ENCODE data around the gene ABCC9. TPM values are rescaled to one million over a fixed set of nuclear protein-coding genes. Genes with fewer than 3 reads are reported as not detected.

ABCC9 gene
- polyA plus RNA-seq, 4 donors: under 0.01 to 2.5 (median 1.4) TPM; not detected in 1

GRCh38 chr12:21975293-21975692, 34.1 kb upstream of the ABCC9 start:
- FAIRE-seq: no peak
- H3K27me3 ChIP-seq (ENCODE audit: control insufficient read depth in 3 of 3, insufficient read depth in 3 of 3, low read length in 3 of 3): peaks cover 0 to 2% (median 0%) of the 10 kb centered on the region in 3 donors
- 79 to 94% (median 85%) methylated on average over 1 of the region's 1 CpG for WGBS, 3 donors

GRCh38 chr12:21973221-21973620, 32.0 kb upstream of the ABCC9 start:
- H3K9me3 ChIP-seq (ENCODE audit: control insufficient read depth in 2 of 2, insufficient read depth in 1 of 2, low read depth in 1 of 2, low read length in 1 of 2): no peaks in the 10 kb centered on the region
- peaks cover 0 to 2% (median 0%) of the 10 kb centered on the region in 3 donors for H3K27me3 ChIP-seq (ENCODE audit: control insufficient read depth in 3 of 3, insufficient read depth in 3 of 3, low read length in 3 of 3)
- no peaks in the 10 kb centered on the region for H3K36me3 ChIP-seq (ENCODE audit: control insufficient read depth in 3 of 3, insufficient read depth in 2 of 3, low read depth in 1 of 3, low read length in 3 of 3)
- FAIRE-seq: no peak
- H3K4me3 ChIP-seq (ENCODE audit: low read depth in 1 of 3, low read length in 3 of 3): no peak overlapping the region
- no peak for DNase-seq
- no peak overlapping the region for H3K27ac ChIP-seq (ENCODE audit: low read depth in 1 of 3, low read length in 2 of 3)
- no peaks in the 10 kb centered on the region for H3K4me1 ChIP-seq (ENCODE audit: control insufficient read depth in 3 of 3, insufficient read depth in 2 of 3, low read depth in 1 of 3, low read length in 2 of 3)

More at GRCh38 chr12:21975293-21975692, 34.1 kb upstream of the ABCC9 start:
- Histone ChIP-seq H3K4me3 (ENCODE audit: low read depth in 1 of 3, low read length in 3 of 3) (no peak overlapping the region), H3K27ac (ENCODE audit: low read depth in 1 of 3, low read length in 2 of 3) (no peak overlapping the region), H3K4me1 (ENCODE audit: control insufficient read depth in 3 of 3, insufficient read depth in 2 of 3, low read depth in 1 of 3, low read length in 2 of 3) (no peaks in the 10 kb centered on the region), H3K9me3 (ENCODE audit: control insufficient read depth in 2 of 2, insufficient read depth in 1 of 2, low read depth in 1 of 2, low read length in 1 of 2) (no peaks in the 10 kb centered on the region), H3K36me3 (ENCODE audit: control insufficient read depth in 3 of 3, insufficient read depth in 2 of 3, low read depth in 1 of 3, low read length in 3 of 3) (no peaks in the 10 kb centered on the region)
- no peak for DNase-seq

- Histone ChIP-seq H3K27me3 (ENCODE audit: control insufficient read depth in 3 of 3, insufficient read depth in 3 of 3, low read length in 3 of 3) (peaks cover 0 to 2% (median 0%) of the 10 kb centered on the region in 3 donors), H3K4me3 (ENCODE audit: low read depth in 1 of 3, low read length in 3 of 3) (no peak overlapping the region), H3K36me3 (ENCODE audit: control insufficient read depth in 3 of 3, insufficient read depth in 2 of 3, low read depth in 1 of 3, low read length in 3 of 3) (no peaks in the 10 kb centered on the region), H3K9me3 (ENCODE audit: control insufficient read depth in 2 of 2, insufficient read depth in 1 of 2, low read depth in 1 of 2, low read length in 1 of 2) (no peaks in the 10 kb centered on the region), H3K4me1 (ENCODE audit: control insufficient read depth in 3 of 3, insufficient read depth in 2 of 3, low read depth in 1 of 3, low read length in 2 of 3) (no peaks in the 10 kb centered on the region), H3K27ac (ENCODE audit: low read depth in 1 of 3, low read length in 2 of 3) (no peak overlapping the region)
- FAIRE-seq: no peak
- DNase-seq: no peak
- 79 to 86% (median 83%) methylated on average over 4 of the region's 4 CpGs for WGBS, 3 donors
These were observed 30.8 kb upstream of the ABCC9 start for GRCh38 chr12:21972055-21972454.

GRCh38 chr12:21971344-21971743, 30.1 kb upstream of the ABCC9 start:
- no peaks in the 10 kb centered on the region for H3K36me3 ChIP-seq (ENCODE audit: control insufficient read depth in 3 of 3, insufficient read depth in 2 of 3, low read depth in 1 of 3, low read length in 3 of 3)
- WGBS, 3 donors: 28 to 54% (median 33%) methylated on average over 1 of the region's 1 CpG
- H3K4me1 ChIP-seq (ENCODE audit: control insufficient read depth in 3 of 3, insufficient read depth in 2 of 3, low read depth in 1 of 3, low read length in 2 of 3): no peaks in the 10 kb centered on the region
- no peaks in the 10 kb centered on the region for H3K27me3 ChIP-seq (ENCODE audit: control insufficient read depth in 3 of 3, insufficient read depth in 3 of 3, low read length in 3 of 3)
- DNase-seq (no peak), FAIRE-seq (no peak)
- no peak overlapping the region for H3K27ac ChIP-seq (ENCODE audit: low read depth in 1 of 3, low read length in 2 of 3)
- no peaks in the 10 kb centered on the region for H3K9me3 ChIP-seq (ENCODE audit: control insufficient read depth in 2 of 2, insufficient read depth in 1 of 2, low read depth in 1 of 2, low read length in 1 of 2)
- H3K4me3 ChIP-seq (ENCODE audit: low read depth in 1 of 3, low read length in 3 of 3): no peak overlapping the region

GRCh38 chr12:21962821-21963220, 21.6 kb upstream of the ABCC9 start:
- H3K4me3 ChIP-seq (ENCODE audit: low read depth in 1 of 3, low read length in 3 of 3): no peak overlapping the region
- DNase-seq (no peak), FAIRE-seq (no peak)
- H3K27ac ChIP-seq (ENCODE audit: low read depth in 1 of 3, low read length in 2 of 3): no peak overlapping the region
- WGBS, 3 donors: 88 to 92% (median 91%) methylated on average over 5 of the region's 5 CpGs
- H3K27me3 ChIP-seq (ENCODE audit: control insufficient read depth in 3 of 3, insufficient read depth in 3 of 3, low read length in 3 of 3): no peaks in the 10 kb centered on the region
- no peaks in the 10 kb centered on the region for H3K36me3 ChIP-seq (ENCODE audit: control insufficient read depth in 3 of 3, insufficient read depth in 2 of 3, low read depth in 1 of 3, low read length in 3 of 3)
- peaks cover 0 to 11% of the 10 kb centered on the region in 2 donors for H3K9me3 ChIP-seq (ENCODE audit: control insufficient read depth in 2 of 2, insufficient read depth in 1 of 2, low read depth in 1 of 2, low read length in 1 of 2)
- no peaks in the 10 kb centered on the region for H3K4me1 ChIP-seq (ENCODE audit: control insufficient read depth in 3 of 3, insufficient read depth in 2 of 3, low read depth in 1 of 3, low read length in 2 of 3)

- 86 to 95% (median 90%) methylated on average over 5 of the region's 5 CpGs for WGBS, 3 donors
These were observed 21.0 kb upstream of the ABCC9 start for GRCh38 chr12:21962236-21962635.

GRCh38 chr12:21950649-21951048, 9.4 kb upstream of the ABCC9 start:
- H3K9me3 ChIP-seq (ENCODE audit: control insufficient read depth in 2 of 2, insufficient read depth in 1 of 2, low read depth in 1 of 2, low read length in 1 of 2): peaks cover 0 to 10% of the 10 kb centered on the region in 2 donors
- H3K27me3 ChIP-seq (ENCODE audit: control insufficient read depth in 3 of 3, insufficient read depth in 3 of 3, low read length in 3 of 3): no peaks in the 10 kb centered on the region
- H3K27ac ChIP-seq (ENCODE audit: low read depth in 1 of 3, low read length in 2 of 3): no peak overlapping the region
- H3K36me3 ChIP-seq (ENCODE audit: control insufficient read depth in 3 of 3, insufficient read depth in 2 of 3, low read depth in 1 of 3, low read length in 3 of 3): no peaks in the 10 kb centered on the region
- H3K4me3 ChIP-seq (ENCODE audit: low read depth in 1 of 3, low read length in 3 of 3): no peak overlapping the region
- WGBS, 3 donors: 75 to 83% (median 82%) methylated on average over 1 of the region's 1 CpG
- no peaks in the 10 kb centered on the region for H3K4me1 ChIP-seq (ENCODE audit: control insufficient read depth in 3 of 3, insufficient read depth in 2 of 3, low read depth in 1 of 3, low read length in 2 of 3)
- DNase-seq (no peak), FAIRE-seq (no peak)

More at GRCh38 chr12:21962236-21962635, 21.0 kb upstream of the ABCC9 start:
- Histone ChIP-seq H3K27ac (ENCODE audit: low read depth in 1 of 3, low read length in 2 of 3) (no peak overlapping the region), H3K36me3 (ENCODE audit: control insufficient read depth in 3 of 3, insufficient read depth in 2 of 3, low read depth in 1 of 3, low read length in 3 of 3) (no peaks in the 10 kb centered on the region), H3K4me3 (ENCODE audit: low read depth in 1 of 3, low read length in 3 of 3) (no peak overlapping the region), H3K4me1 (ENCODE audit: control insufficient read depth in 3 of 3, insufficient read depth in 2 of 3, low read depth in 1 of 3, low read length in 2 of 3) (no peaks in the 10 kb centered on the region), H3K27me3 (ENCODE audit: control insufficient read depth in 3 of 3, insufficient read depth in 3 of 3, low read length in 3 of 3) (no peaks in the 10 kb centered on the region), H3K9me3 (ENCODE audit: control insufficient read depth in 2 of 2, insufficient read depth in 1 of 2, low read depth in 1 of 2, low read length in 1 of 2) (peaks cover 0 to 11% of the 10 kb centered on the region in 2 donors)
- FAIRE-seq (no peak), DNase-seq (no peak)

- DNase-seq (no peak), FAIRE-seq (no peak)
- H3K27ac ChIP-seq (ENCODE audit: low read depth in 1 of 3, low read length in 2 of 3): no peak overlapping the region
- no peak overlapping the region for H3K4me3 ChIP-seq (ENCODE audit: low read depth in 1 of 3, low read length in 3 of 3)
- H3K9me3 ChIP-seq (ENCODE audit: control insufficient read depth in 2 of 2, insufficient read depth in 1 of 2, low read depth in 1 of 2, low read length in 1 of 2): peaks cover 0 to 10% of the 10 kb centered on the region in 2 donors
- H3K36me3 ChIP-seq (ENCODE audit: control insufficient read depth in 3 of 3, insufficient read depth in 2 of 3, low read depth in 1 of 3, low read length in 3 of 3): no peaks in the 10 kb centered on the region
- H3K27me3 ChIP-seq (ENCODE audit: control insufficient read depth in 3 of 3, insufficient read depth in 3 of 3, low read length in 3 of 3): no peaks in the 10 kb centered on the region
- 44 to 62% (median 59%) methylated on average over 1 of the region's 1 CpG for WGBS, 3 donors
- H3K4me1 ChIP-seq (ENCODE audit: control insufficient read depth in 3 of 3, insufficient read depth in 2 of 3, low read depth in 1 of 3, low read length in 2 of 3): no peaks in the 10 kb centered on the region
These were observed 7.8 kb upstream of the ABCC9 start for GRCh38 chr12:21949036-21949435.

GRCh38 chr12:21946983-21947382, 5.8 kb upstream of the ABCC9 start:
- no peaks in the 10 kb centered on the region for H3K4me1 ChIP-seq (ENCODE audit: control insufficient read depth in 3 of 3, insufficient read depth in 2 of 3, low read depth in 1 of 3, low read length in 2 of 3)
- H3K36me3 ChIP-seq (ENCODE audit: control insufficient read depth in 3 of 3, insufficient read depth in 2 of 3, low read depth in 1 of 3, low read length in 3 of 3): no peaks in the 10 kb centered on the region
- H3K9me3 ChIP-seq (ENCODE audit: control insufficient read depth in 2 of 2, insufficient read depth in 1 of 2, low read depth in 1 of 2, low read length in 1 of 2): peaks cover 0 to 10% of the 10 kb centered on the region in 2 donors
- no peak overlapping the region for H3K4me3 ChIP-seq (ENCODE audit: low read depth in 1 of 3, low read length in 3 of 3)
- DNase-seq: no peak
- FAIRE-seq: no peak
- peaks cover 0 to 8% (median 5%) of the 10 kb centered on the region in 3 donors for H3K27me3 ChIP-seq (ENCODE audit: control insufficient read depth in 3 of 3, insufficient read depth in 3 of 3, low read length in 3 of 3)
- no peak overlapping the region for H3K27ac ChIP-seq (ENCODE audit: low read depth in 1 of 3, low read length in 2 of 3)

Data from small intestine (tissue), 7 donors.